Activated CD8-positive, alpha-beta memory T cell treated with anti-CD3 and anti-CD28 coated beads, Interleukin-2, amount 50 U/mL, for 24 hours (primary cell): Measurements from ENCODE around the gene EPOP.

Source experiments
- DNase-seq: peaks from one replicate; pipeline ENCODE4 v3.0.0-alpha.2; 2020; ENCODE audit errors: extremely low read depth

EPOP gene

GRCh38 chr17:38674749-38675615 lies at the start of gene EPOP:
Gene EPOP (minus strand): TSS chr17:38674957. CDS start chr17:38674495, 462 bp downstream.
- peak; percentile 67 for DNase-seq

DNA sequence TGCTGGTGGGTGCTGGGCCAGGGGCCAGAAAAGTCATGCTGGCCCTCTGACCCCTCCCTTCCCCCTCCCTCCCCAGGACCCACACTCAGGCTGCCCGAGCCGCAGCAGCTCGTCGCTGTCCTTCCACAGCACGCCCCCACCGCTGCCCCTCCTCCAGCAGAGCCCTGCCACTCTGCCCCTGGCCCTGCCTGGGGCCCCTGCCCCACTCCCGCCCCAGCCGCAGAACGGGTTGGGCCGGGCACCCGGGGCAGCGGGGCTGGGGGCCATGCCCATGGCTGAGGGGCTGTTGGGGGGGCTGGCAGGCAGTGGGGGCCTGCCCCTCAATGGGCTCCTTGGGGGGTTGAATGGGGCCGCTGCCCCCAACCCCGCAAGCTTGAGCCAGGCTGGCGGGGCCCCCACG lies 47.0 kb upstream of the EPOP start:
- DNase-seq = no peak

GRCh38 chr17:38720941-38721340 lies 46.2 kb upstream of the EPOP start:
- no peak for DNase-seq

GRCh38 chr17:38719943-38720641 lies 45.3 kb upstream of the EPOP start:
- no peak for DNase-seq

GRCh38 chr17:38719289-38719942 lies 44.7 kb upstream of the EPOP start:
- no peak for DNase-seq

GRCh38 chr17:38717139-38717745 lies 42.5 kb upstream of the EPOP start:
- no peak for DNase-seq

DNA sequence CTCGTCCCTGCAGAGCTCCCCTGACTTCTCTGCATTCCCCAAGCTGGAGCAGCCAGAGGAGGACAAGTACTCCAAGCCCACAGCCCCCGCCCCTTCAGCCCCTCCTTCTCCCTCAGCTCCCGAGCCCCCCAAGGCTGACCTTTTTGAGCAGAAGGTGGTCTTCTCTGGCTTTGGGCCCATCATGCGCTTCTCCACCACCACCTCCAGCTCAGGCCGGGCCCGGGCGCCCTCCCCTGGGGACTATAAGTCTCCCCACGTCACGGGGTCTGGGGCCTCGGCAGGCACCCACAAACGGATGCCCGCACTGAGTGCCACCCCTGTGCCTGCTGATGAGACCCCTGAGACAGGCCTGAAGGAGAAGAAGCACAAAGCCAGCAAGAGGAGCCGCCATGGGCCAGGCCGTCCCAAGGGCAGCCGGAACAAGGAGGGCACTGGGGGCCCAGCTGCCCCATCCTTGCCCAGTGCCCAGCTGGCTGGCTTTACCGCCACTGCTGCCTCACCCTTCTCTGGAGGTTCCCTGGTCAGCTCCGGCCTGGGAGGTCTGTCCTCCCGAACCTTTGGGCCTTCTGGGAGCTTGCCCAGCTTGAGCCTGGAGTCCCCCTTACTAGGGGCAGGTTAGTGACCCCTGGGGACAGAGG lies 41.7 kb upstream of the EPOP start:
- DNase-seq = no peak

GRCh38 chr17:38715216-38715943 lies 40.6 kb upstream of the EPOP start:
- DNase-seq = no peak

- DNase-seq = no peak
Observed at GRCh38 chr17:38713456-38714075, 38.8 kb upstream of the EPOP start.

- no peak for DNase-seq
Observed at GRCh38 chr17:38712593-38712992, 37.8 kb upstream of the EPOP start.

GRCh38 chr17:38711792-38712571 lies 37.2 kb upstream of the EPOP start:
- DNase-seq = no peak

DNA sequence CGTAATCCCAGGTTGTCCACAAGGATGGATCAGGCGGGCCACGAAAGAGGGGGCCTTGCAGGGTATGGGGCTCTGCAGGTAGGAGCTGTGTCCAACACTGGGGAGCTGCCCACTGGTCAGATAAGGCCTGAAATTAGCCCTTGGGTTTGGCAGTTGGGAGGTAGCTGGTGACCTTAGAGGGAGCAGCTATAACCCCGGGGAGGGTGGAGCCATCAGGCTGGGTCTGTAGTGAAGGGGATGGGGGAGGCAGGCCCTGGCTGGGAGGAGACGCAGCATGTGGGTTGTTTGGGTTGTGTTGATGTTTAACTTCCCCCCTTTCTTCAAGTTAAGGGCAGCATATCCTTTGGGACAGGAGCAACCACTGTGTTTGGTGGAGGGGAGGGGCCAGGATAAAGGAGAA lies 36.2 kb upstream of the EPOP start:
- no peak for DNase-seq

DNA sequence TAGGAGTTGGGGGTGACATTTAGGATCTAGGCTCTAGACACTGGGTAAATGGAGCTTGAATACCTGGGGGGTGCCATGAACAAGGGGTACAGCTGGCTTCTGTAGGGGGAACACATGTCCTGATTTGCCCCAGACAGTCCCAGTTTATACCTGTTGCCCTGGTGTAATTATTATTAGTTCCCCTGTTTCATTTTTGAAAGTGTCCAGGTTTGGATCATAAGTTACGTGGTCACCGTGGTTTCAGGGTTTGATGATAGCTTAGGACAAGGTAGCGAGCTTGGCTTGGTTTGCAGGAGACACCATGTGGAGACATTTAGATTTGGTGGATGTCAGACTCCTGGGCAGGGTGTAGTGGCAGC lies 35.8 kb upstream of the EPOP start:
- no peak for DNase-seq

GRCh38 chr17:38709864-38710603 lies 35.3 kb upstream of the EPOP start:
- DNase-seq = no peak

DNA sequence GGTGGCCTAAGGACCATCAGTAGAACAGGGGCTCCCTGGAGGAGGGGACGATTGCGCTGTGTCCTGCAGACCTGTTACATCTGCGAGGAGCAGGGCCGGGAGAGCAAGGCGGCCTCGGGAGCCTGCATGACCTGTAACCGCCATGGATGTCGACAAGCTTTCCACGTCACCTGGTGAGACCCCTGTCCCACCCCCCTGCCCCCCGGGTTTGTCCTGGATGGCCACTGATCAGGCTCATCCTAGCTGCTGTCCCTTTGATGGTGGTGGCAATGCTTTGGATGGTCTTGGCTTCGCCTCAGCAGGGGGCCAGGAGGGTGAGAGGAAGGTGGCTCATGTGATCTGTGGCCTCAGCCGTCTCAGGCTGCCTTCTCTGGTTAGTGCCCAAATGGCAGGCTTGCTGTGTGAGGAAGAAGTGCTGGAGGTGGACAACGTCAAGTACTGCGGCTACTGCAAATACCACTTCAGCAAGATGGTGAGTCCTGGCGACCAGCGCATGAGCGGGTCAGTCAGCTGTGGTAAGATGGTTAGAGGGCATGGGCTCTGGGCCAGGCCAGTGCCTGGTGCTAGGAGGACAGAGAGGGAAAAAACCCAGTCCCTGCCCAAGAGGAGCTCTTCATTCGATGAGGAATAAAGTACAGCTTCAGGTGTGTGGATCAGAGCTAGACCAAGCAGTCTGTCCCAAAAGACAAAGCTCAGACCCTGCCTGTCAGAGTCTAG lies 34.5 kb upstream of the EPOP start:
- no peak for DNase-seq

- no peak for DNase-seq
Observed at GRCh38 chr17:38707678-38708351, 33.1 kb upstream of the EPOP start.

GRCh38 chr17:38706505-38707216 lies 31.9 kb upstream of the EPOP start:
- no peak for DNase-seq
